T follicular helper cell (primary cell): Measurements from ENCODE around the gene FMNL1.

Experiments
- DNase-seq: peaks from one replicate; pipeline ENCODE4 v3.0.0-alpha.2; 2020; ENCODE audit warnings: low read depth

The FMNL1 gene

DNA sequence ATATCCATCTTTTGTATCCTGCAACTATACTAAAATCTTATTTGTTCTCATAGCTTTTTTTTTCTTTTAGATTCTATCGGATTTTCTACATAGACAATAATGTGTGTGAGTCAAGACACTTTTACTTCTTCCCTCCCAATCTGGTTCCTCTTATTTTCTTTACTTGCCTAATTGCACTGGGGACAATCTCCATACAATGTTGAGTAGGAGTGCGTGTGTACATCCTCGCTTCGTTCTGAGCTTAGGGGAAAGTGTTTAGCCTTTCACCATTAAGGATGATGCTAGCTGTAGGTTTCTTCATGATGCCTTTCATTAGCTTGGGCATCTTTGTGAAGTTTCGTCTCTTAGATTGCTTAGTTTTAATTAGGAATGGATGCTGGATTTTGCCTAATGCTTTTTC is 37.3 kb downstream of the FMNL1 start:
- no peak for DNase-seq

DNA sequence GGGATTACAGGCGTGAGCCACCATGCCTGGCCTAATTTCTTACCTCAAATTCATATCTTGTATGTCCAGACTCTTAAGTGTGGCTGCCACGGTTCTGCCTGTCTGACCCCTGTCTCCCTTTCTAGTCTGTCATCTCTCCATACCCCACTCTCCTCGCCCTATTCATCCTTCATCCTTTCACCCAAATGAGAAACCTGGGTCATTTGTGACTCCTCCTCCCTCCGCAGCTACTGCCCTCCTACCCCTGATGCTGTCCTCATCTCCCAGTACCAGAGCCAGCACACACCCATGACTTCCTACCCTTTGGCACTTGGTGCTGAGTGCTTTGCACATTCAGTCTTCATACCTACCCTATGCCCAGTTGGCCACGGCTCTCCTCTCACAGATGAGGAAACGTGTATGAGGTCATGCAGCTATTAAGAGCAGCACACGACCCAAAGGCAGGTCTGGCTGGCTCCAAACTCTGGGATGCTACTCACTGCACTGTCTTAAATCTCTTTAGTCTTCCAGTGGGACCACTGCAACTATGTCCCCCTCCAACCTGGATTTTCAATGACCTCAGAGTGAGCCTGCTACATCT is 38.6 kb downstream of the FMNL1 start:
- no peak for DNase-seq

DNA sequence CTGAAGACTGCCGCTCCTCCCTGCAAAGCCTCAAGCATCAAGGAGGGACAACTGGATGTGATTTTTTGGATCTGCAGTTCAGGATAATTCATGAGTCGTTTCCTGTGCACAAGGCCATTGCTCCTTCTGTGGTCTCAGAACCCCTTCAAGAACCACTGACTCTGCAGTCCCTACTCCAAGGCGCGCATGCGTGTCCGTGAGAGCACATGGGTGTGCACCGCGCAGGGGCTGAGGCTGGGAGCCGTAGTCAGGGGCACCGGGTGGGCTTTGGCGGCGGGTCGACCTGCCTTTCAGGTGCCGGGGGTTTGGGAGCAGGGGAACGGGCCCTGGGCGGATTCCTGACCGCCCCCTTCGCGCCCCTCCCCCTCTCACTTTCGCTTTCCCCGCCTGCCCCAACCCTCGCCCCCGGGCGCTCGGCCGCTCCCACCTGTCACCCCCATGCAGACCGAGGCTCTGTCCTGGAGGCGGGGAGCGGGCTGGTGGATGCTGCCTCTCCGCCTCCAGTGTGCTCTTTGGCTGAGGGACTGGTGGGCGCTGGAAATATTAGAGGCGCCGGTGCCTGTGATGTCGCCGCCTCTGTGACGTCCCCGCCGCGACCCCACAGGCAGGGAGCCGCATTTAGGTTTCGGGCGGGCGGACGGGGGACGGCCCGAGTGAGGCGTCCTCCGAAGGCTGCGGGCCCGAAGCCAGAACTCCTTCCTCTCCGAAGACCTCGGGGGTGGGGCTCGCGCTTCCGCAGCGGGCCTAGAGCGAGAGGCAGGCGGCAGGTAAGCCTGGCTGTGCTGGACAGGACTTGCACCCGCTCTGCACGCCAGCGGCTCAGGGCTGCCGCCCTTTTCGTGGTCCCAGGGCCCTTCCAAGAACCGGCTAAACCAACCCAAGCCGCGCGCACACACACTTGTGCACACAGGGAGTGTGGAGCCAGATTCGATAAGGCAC is 40.2 kb downstream of the FMNL1 start, which contains the start of gene SPATA32:
SPATA32 (minus strand) TSS at position 518 of the 939 bp plus-strand sequence; CDS start at position 440, 78 bp downstream.
- peak; percentile 52 for DNase-seq

DNA sequence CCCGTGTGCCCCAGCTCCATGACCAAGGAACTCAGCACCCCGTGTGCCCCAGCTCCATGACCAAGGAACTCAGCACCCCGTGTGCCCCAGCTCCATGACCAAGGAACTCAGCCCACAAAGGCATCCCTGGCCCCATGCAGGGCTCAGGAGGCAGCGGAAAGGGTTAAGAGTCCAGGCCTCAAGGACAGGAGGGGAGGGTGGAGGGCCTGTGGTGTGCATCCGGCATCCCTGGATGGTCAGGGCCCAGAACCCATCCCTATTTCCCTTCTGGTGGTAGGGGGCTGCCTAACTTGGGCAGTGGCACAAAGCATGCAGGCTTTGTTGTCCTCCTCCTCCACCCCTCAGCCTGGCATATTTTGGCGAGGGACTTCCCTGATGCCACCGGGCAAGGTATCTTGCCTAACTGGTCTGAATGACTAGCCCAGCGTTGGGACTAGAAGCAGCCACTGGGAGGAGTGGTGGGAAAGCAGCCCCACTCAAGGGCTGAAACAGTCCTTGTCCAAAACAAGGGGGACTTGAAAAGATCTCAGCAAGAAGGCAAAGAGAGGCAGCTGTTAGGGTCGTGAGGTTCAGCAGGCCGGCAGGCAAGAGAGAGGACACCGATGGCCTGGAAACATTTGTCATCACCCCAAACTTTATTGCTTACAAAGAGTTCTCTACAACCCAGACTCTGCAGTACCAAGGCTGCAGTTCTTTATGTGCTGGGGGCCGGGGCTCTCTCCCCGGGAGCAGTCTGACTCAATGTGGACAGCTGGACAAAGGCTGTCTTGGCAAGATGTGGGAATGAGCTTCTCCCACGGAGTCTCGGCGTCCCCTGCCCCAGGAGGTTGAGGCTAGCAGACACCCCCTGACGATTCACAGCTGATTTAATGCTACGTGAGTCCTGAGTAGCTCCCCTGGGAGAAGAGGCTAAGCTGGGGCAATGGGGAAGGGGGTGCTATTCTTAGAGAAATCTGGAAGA is 41.1 kb downstream of the FMNL1 start:
- DNase-seq, result no peak

DNA sequence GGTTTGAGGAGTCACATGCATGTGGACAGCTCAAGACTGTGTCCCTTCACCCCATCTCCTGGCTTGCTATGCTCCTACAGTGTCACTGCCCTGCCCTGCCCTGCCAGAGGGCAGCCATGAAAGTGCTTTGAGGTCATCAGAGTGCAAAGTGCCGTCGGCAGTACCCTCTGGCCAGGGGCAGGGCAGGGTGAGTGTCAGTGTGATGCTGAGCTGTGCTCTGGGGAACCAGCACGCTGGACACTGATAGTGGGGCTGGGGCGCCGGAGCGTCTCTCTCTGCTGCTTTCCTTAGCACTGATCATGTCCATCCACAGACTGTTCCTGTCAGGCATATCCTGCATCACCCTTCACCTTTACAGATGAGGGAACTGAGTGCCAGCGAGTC is 41.8 kb downstream of the FMNL1 start:
- DNase-seq, result no peak

DNA sequence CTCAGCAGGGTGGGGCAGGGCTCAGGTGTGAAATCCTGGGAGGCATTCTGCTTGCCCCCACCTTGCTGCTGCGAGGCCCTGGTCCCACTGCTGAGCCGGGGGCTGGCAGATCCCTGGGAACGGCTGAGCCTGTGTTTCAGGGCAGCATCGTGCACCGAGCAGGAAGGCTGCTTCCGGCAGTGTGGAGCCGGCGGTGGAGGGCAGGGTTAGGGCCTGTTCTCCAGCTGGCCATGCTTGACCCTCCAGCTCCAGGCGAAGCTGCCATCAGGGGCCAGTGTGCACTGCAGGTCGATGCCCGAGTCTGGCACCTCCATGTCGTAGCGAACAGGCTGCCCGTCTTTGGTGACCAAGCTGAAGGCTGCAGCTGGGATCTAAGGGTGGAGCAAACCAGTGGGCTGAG is 42.7 kb downstream of the FMNL1 start:
- DNase-seq, result no peak

DNA sequence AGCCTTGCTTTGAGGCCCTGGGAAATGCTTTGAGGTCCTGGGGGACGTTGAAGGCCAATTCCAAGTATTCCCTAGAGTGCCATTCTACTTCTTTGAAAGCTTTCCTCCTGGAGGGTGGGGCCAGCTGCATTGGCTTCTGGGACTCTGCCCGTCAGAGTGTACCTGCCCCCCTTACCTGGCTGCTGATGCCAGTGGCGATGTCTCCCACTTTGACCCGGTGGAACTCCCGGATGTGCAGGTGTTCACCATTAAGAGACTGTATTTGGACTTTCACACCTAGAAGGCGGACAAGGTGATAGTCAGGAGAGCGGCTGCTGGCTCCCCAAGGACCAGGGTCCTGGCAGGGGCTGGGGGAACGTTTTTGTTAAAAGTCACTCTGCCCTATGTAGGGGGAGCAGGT is 43.3 kb downstream of the FMNL1 start:
- no peak for DNase-seq

DNA sequence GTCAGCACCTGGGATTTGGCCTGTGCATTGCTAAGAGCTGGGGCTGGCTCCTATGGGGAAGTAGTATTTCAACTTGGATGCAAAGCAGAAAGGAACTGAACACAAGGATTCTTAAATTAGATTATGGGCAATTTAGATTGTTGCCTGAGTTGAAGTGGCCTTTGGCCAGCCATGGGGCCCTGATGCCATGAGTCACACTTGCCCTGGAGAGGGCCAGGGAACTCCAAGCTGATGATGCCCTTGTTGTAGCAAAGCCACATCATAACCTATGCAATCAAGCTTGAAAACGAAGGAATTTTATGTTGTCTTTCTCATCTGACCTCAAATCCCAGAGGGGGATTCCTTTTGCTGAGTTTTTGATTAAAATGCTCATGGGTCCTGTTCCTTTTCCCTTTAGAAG is 44.1 kb downstream of the FMNL1 start:
- DNase-seq, result no peak

DNA sequence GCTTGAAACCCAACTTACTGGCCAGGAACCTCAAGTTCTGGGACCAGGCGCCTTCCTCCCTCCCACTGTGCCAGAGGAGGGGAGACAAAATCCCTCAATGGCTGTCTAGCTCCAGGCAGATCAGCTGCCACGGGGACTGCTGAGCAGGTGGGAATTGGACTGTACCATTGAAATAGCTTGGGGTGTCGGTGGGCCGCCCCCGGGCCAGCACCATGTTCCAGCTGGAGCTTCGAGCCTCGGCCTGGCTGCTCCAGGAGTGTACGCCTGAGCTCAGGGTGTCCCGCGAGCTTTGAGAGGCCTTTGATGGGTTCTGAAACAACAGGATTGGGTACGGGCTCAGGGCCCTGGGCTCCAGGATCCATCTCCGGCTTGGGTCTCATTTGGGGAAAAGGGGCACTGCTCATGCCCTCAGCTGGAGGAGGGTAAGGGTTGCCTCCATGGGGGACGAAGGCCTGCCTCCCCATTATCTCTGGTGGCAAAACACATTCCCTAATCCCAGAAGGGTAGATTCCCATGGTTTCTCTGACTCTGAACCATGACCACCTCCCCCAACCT is 44.8 kb downstream of the FMNL1 start:
- DNase-seq, result no peak

DNA sequence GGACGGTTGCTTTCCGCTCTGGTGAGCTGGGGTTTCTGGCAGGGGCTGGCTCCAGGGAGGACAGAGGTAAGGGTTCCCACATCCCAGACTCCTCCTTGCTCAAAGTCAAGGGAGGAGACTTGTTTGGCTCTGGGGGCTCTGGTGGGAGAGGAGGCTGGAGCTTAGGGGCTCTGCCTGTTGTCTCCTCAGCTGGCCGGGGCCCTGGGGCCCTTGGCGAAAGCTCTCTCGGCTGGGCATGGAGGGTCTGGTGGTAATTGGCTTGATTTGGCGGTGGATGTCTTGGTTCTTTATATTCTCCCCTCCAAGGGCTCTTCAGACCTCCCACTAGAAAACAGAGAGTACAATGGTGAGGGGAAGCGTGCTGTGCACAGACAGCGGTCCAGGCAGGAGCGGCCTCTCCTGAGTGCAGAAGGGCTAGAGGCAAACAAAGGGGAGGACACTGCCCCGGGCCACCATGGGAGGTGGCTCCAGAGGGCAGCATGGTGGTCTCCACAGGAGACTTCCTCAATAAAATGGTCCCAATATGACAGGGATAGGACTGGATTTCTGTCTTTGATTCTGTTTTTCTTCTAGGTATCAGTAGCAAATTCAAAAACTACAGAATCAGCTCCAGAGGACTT is 45.9 kb downstream of the FMNL1 start:
- no peak for DNase-seq

DNA sequence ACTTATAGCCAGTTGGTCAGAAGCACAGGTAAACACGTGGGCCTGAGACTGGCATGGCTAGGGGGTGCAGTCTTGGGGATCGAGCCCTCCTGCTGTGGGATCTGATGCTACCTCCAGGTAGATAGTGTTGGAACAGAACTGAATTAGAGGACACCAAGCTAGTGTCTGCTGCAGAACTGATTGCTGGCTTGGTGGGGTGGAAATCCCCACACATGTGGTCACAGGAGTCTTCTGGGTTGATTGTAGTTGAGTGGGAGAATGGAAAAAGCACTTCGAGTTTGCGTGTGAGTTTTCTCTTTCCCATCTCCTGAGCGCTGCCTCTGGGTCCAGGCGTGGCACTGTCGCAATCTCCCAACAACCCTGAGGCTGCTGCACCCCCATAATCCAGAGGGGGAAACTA is 48.2 kb downstream of the FMNL1 start:
- DNase-seq, result no peak

DNA sequence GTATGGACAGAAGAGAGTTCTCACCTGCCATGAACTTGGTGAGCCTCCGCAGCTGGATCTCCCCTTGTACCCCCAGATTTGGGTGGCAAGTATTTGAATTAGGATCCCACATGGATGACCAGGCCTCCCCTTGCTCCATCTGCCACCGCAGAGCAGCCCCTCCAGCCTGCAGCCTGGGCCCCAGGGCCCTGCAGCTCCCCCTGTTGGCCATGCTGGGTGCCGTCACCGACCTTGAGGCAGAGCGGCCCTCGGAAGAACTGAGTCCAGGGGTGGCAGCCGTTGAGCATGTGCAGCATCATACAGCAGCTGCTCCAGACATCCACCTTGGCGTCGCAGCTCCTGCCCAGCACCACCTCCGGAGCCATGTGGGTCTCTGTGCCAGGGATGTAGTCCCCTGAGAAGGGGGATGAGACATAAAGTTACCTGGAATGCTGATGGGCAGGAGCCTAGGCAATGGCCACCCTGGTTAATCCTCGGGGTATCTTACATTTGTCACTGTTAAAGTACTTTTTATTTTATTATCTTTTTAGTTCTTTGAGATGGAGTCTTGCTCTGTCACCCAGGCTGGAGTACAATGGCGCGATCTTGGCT is 49.2 kb downstream of the FMNL1 start:
- peak; percentile 53 for DNase-seq

DNA sequence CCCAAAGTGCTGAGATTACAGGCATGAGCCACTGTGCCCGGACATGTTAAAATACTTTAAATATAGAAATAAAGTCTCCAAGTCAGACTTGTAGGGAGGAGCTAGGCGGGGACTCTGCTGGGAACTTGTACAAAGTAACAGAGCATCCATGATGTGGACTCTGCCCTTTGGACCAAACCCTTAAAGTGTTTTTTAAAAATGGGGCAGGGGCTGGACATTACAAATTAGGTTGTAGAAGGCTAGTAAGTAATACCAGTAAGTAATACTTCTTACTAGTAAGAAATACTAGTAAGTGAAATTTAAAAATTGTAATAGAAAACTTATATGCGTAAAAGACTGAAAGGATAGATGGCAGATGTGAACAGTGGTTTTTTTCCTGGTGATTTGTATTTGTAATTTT is 49.9 kb downstream of the FMNL1 start:
- no peak for DNase-seq

DNA sequence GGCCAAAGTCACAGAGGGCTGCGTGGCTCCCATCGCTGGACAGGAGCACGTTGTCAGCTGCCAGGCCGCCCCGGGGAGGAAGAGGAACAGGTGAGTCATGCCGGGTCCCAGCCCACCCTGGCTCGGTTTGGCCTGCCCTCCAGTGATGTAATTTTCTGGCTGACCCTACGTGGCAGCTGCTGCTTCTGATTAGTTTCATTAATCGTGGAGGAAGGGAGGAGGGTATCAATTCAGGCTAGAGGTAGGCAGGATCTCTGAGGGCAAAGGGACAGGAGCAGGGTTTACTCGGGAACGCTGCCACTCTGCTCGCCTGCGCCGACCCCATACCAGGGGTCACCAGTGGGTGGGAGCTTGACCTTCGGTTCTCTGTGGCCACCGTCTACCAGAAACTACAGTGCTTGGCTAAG is 51.9 kb downstream of the FMNL1 start:
- no peak for DNase-seq

DNA sequence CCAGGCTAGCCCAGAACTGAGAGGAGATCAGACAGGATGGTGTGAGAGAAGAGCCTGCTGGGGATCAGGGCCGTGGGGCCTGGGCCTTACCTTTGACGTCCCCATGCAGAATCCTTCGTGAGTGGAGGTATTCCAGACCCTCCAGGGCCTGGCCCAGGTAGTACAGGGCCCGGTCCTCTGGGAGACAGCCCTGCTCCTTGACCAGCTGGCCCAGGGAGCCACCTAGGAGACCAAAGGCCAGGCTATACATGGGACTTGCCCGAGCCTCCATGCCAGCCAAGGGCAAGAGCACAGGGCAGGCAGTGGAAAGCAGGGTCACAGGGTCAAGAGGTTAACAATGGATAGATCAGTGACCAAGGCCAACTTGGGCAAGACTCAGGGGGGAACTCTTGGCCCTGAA is 52.3 kb downstream of the FMNL1 start:
- DNase-seq, result no peak

DNA sequence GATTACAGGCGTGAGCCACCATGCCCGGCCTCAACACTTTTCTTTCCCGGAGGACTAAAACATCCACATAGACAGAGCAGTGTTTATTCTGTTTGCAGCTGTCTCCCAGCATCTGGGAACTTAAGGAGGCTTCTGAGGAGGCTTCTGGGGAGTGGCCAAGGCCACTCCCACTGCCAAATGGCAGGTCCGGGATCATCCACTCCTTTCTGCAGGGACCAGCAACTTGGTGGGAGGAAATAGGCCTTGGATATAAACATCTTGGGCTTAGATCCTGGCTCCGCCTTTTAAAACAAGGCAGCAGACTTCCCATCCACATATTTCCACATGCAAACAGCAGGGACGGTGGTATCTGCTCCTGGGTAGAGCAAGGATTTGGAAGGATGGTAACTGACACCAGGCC is 54.3 kb downstream of the FMNL1 start:
- DNase-seq, result no peak

DNA sequence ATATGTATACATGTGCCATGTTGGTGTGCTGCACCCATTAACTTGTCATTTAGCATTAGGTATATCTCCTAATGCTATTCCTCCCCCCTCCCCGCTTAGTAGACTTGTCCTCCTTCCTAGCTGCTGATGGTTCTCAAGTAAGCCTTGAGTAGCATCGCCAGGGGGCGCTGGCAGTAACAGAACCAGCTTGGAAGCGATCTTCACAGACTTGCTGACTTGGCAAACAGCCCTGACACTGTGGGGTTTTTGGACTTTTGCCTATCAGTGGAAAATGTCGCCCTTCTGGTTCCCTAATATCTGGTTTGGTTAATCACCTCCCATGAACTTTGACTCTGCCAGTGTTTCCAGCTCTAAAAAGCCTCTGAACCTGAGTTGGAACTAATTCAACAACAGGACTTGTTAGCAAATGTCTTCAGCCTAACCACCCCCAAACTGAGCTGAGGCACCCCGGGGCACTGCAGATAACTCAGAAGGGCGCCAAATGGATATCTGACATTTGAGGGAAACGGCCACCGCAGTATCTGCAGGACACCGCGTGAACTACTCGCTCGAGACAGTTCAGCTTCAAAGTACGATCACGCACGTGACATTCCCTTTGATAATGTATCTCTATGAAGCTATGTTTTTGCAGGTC is 55.6 kb downstream of the FMNL1 start:
- peak; percentile 84 for DNase-seq

DNA sequence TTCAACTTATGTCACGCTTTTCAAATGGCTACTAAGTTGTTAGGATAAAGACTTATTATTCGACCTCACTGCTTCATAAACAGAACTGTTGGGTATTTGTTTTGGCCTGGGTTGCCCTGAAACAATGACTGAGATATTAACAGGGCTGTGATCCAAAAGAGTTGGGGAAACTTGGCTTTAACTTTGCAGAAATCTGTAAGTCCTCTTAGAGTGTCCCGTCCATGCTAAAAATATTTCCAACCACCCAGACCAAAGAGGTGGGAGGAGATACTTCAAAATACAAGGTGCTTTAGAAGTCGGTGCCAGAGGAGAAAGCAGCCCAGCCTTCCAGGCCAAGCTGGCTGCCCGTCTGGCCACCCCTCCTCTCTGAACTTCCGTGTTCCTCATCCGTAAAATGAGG is 56.3 kb downstream of the FMNL1 start:
- no peak for DNase-seq

DNA sequence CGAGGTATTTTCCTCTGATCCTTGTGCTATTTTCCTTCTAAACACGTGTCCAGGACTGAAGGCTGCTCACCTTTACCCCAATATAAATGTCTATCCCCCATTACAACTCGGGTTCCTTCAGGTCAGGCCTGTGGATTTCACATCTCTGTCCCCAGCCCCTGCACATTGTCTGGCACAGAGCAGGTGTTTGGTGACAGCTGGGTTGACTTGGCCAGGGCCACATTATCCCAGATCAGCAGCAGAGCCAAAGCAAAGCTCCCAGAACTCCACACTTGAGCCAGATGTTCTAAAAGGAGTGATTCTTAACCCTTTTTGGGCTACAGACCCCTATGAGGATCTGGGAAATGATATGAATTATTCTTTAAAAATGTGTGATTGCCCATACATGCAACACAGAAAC is 58.2 kb downstream of the FMNL1 start:
- DNase-seq, result no peak
